Measurements from ENCODE around the gene ESRRA. TPM values are rescaled to one million over a fixed set of nuclear protein-coding genes. Genes with fewer than 3 reads are reported as not detected.
A peak's percentile ranks its signal among the peaks of the same experiment; 100 is the strongest.

The ESRRA gene
- total RNA-seq, 2 experiments from 2014 or later: 33.9 to 35.1 TPM

GRCh38 chr11:64291262-64291751 lies 14.0 kb upstream of the ESRRA start, which contains the start of gene KCNK4:
Gene KCNK4 (plus strand): TSS chr11:64291302. CDS start chr11:64293019, 1,717 bp downstream.
- Mint-ChIP-seq H3K4me1 (peaks cover 6% of the 10 kb centered on the region), H3K9me3 (no peaks in the 10 kb centered on the region), H3K36me3 (no peaks in the 10 kb centered on the region), H3K27ac (peak within 1 kb of the TSS; percentile 48), H3K4me3 (peak within 1 kb of the TSS; percentile 28), H3K27me3 (peaks cover 53% of the 10 kb centered on the region)
- ATAC-seq (ENCODE audit: low read depth): no peak
- POLR2A ChIA-PET: no interaction called here
- no peak for DNase-seq

GRCh38 chr11:64291752-64292459 lies 13.4 kb upstream of the ESRRA start:
- no peak overlapping the region for H3K4me3 Mint-ChIP-seq
- DNase-seq: no peak
- H3K27me3 Mint-ChIP-seq: peaks cover 59% of the 10 kb centered on the region
- H3K36me3 Mint-ChIP-seq: no peaks in the 10 kb centered on the region
- H3K27ac Mint-ChIP-seq: no peak overlapping the region
- H3K9me3 Mint-ChIP-seq: no peaks in the 10 kb centered on the region
- H3K4me1 Mint-ChIP-seq: peaks cover 2% of the 10 kb centered on the region
- ATAC-seq (ENCODE audit: low read depth): peak; percentile 53
- POLR2A ChIA-PET: interaction anchor here (1.2 kb wide), 1 partner anchor 46 kb away, joined by 3 read pairs; no protein-coding TSS in a partner anchor

DNA sequence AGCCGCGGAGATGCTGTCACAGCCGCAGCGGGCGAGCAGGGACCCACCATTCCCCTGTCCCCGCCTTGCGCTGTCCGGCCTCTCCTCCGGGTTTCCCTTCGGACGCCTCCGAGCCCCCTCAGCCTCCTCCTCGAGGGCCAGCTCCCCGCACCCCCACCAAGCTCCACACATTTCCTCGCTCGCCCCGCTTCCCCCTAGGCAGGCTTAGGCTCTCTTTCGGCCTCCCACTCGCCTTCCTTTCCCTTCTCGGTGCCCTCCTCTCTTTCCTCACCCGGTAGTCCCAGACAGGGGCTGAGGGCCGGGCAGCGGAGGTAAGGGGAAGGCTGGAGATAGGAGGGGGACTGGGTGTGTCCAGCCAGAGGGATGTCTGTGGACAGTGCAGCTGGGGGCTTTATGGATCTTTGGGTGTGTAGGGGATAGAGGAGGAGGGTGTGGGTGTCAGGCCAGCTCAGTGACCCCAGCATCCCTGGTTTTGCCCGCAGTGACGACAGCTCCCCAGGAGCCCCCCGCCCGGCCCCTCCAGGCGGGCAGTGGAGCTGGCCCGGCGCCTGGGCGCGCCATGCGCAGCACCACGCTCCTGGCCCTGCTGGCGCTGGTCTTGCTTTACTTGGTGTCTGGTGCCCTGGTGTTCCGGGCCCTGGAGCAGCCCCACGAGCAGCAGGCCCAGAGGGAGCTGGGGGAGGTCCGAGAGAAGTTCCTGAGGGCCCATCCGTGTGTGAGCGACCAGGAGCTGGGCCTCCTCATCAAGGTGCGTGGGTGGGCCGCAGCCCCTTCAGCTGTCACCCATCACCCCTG lies 12.7 kb upstream of the ESRRA start:
- Mint-ChIP-seq H3K36me3 (no peaks in the 10 kb centered on the region), H3K27ac (no peak overlapping the region), H3K9me3 (no peaks in the 10 kb centered on the region), H3K4me1 (peaks cover 2% of the 10 kb centered on the region), H3K4me3 (peak overlapping the region; percentile 54), H3K27me3 (peaks cover 66% of the 10 kb centered on the region)
- DNase-seq: no peak
- no peak for ATAC-seq (ENCODE audit: low read depth)
- POLR2A ChIA-PET: interaction anchor here (0.5 to 1.2 kb wide), 3 partner anchors 21 to 56 kb away, joined by 3 to 6 read pairs (median 3); no protein-coding TSS in a partner anchor

DNA sequence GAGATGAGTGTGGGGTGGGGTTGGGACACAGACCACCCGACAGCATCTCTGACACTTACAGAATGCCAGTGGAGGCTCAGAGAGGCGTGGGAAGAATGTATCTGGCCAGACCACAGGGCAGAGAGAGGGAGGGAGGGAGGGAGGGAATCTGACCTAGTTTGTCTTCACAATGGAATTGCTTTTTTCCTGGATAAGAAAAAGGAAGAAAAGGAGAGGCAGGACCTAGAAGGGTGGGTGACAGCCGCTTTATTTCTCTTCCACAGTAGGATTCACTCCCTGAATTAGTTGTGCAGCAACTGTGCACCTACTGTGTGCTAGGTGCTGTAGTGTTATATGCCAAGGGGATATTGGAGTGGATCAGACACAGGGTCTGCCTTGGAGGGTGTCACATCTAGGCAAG lies 10.6 kb upstream of the ESRRA start:
- POLR2A ChIA-PET: no interaction called here
- H3K27me3 Mint-ChIP-seq: peaks cover 83% of the 10 kb centered on the region
- ATAC-seq (ENCODE audit: low read depth) (no peak), DNase-seq (no peak)
- H3K4me1 Mint-ChIP-seq: peaks cover 4% of the 10 kb centered on the region
- no peak overlapping the region for H3K27ac Mint-ChIP-seq
- H3K36me3 Mint-ChIP-seq: no peaks in the 10 kb centered on the region
- no peaks in the 10 kb centered on the region for H3K9me3 Mint-ChIP-seq
- no peak overlapping the region for H3K4me3 Mint-ChIP-seq

- no peak overlapping the region for H3K27ac Mint-ChIP-seq
- POLR2A ChIA-PET: interaction anchor here (1.4 kb wide), 1 partner anchor 26 kb away, joined by 3 read pairs; no protein-coding TSS in a partner anchor
Observed at GRCh38 chr11:64295760-64296159, 9.6 kb upstream of the ESRRA start.

GRCh38 chr11:64296236-64296635 lies 9.1 kb upstream of the ESRRA start:
- Mint-ChIP-seq H3K4me1 (peaks cover 10% of the 10 kb centered on the region), H3K27me3 (peaks cover 84% of the 10 kb centered on the region), H3K27ac (no peak overlapping the region), H3K4me3 (no peak overlapping the region), H3K9me3 (no peaks in the 10 kb centered on the region), H3K36me3 (no peaks in the 10 kb centered on the region)
- ATAC-seq (ENCODE audit: low read depth): no peak
- DNase-seq: no peak
- POLR2A ChIA-PET: interaction anchor here (1.4 kb wide), 1 partner anchor 26 kb away, joined by 3 read pairs; no protein-coding TSS in a partner anchor

More at GRCh38 chr11:64295760-64296159, 9.6 kb upstream of the ESRRA start:
- peaks cover 9% of the 10 kb centered on the region for H3K4me1 Mint-ChIP-seq
- ATAC-seq (ENCODE audit: low read depth) (no peak), DNase-seq (no peak)
- no peak overlapping the region for H3K4me3 Mint-ChIP-seq
- H3K9me3 Mint-ChIP-seq: no peaks in the 10 kb centered on the region
- peaks cover 83% of the 10 kb centered on the region for H3K27me3 Mint-ChIP-seq
- no peaks in the 10 kb centered on the region for H3K36me3 Mint-ChIP-seq

DNA sequence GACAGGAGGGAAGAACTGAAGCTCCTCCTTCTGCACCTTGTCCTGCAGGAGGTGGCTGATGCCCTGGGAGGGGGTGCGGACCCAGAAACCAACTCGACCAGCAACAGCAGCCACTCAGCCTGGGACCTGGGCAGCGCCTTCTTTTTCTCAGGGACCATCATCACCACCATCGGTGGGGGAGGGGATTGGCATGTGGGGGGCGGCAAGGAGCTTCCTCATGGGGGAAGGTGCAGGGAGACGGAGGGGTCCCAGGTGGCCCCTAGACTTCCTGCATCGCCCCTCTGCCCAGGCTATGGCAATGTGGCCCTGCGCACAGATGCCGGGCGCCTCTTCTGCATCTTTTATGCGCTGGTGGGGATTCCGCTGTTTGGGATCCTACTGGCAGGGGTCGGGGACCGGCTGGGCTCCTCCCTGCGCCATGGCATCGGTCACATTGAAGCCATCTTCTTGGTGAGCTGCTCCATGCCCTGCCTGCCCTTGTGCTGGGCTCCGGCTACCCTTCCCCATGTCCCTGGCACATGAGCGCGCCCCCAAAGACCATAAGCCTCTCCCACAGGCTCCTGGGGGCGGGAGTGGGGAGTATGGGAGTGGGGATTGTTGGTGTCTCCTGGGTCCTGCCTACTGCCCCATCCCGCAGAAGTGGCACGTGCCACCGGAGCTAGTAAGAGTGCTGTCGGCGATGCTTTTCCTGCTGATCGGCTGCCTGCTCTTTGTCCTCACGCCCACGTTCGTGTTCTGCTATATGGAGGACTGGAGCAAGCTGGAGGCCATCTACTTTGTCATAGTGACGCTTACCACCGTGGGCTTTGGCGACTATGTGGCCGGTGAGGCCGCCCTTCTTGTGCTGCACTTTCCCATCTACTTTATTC lies 8.3 kb upstream of the ESRRA start:
- POLR2A ChIA-PET: interaction anchor here (0.6 to 1.4 kb wide), 2 partner anchors 27 to 31 kb away, joined by 3 to 5 read pairs; no protein-coding TSS in a partner anchor
- H3K36me3 Mint-ChIP-seq: no peaks in the 10 kb centered on the region
- DNase-seq (no peak), ATAC-seq (ENCODE audit: low read depth) (no peak)
- peaks cover 92% of the 10 kb centered on the region for H3K27me3 Mint-ChIP-seq
- no peaks in the 10 kb centered on the region for H3K9me3 Mint-ChIP-seq
- H3K4me1 Mint-ChIP-seq: peaks cover 10% of the 10 kb centered on the region
- H3K27ac Mint-ChIP-seq: no peak overlapping the region
- no peak overlapping the region for H3K4me3 Mint-ChIP-seq

GRCh38 chr11:64297699-64298358 lies 7.5 kb upstream of the ESRRA start:
- no peak for ATAC-seq (ENCODE audit: low read depth)
- DNase-seq: no peak
- H3K4me3 Mint-ChIP-seq: no peak overlapping the region
- POLR2A ChIA-PET: interaction anchor here (0.6 to 1.1 kb wide), 2 partner anchors 30 to 66 kb away, joined by 5 read pairs; no protein-coding TSS in a partner anchor
- peaks cover 8% of the 10 kb centered on the region for H3K4me1 Mint-ChIP-seq
- H3K27ac Mint-ChIP-seq: no peak overlapping the region
- H3K9me3 Mint-ChIP-seq: no peaks in the 10 kb centered on the region
- no peaks in the 10 kb centered on the region for H3K36me3 Mint-ChIP-seq
- H3K27me3 Mint-ChIP-seq: peaks cover 88% of the 10 kb centered on the region

GRCh38 chr11:64298966-64299846 lies 6.1 kb upstream of the ESRRA start:
- DNase-seq (no peak), ATAC-seq (ENCODE audit: low read depth) (no peak)
- Mint-ChIP-seq H3K36me3 (no peaks in the 10 kb centered on the region), H3K4me1 (peaks cover 12% of the 10 kb centered on the region), H3K9me3 (no peaks in the 10 kb centered on the region), H3K27ac (no peak overlapping the region), H3K4me3 (peak overlapping the region; percentile 65), H3K27me3 (peaks cover 75% of the 10 kb centered on the region)
- POLR2A ChIA-PET: interaction anchor here (0.7 to 1.1 kb wide), 3 partner anchors 20 to 67 kb away, joined by 5 to 6 read pairs (median 6); no protein-coding TSS in a partner anchor

- H3K27ac Mint-ChIP-seq: no peak within 1 kb of the TSS
- H3K27me3 Mint-ChIP-seq: peaks cover 66% of the 10 kb centered on the region
- H3K9me3 Mint-ChIP-seq: no peaks in the 10 kb centered on the region
- H3K36me3 Mint-ChIP-seq: no peaks in the 10 kb centered on the region
- peak within 1 kb of the TSS; percentile 73 for H3K4me3 Mint-ChIP-seq
- POLR2A ChIA-PET: interaction anchor here (0.9 to 5.2 kb wide), 3 partner anchors 32 to 95 kb away, joined by 3 to 76 read pairs (median 3); partner anchors contain the start of gene FERMT3
- H3K4me1 Mint-ChIP-seq: peaks cover 16% of the 10 kb centered on the region
- ATAC-seq (ENCODE audit: low read depth) (no peak), DNase-seq (no peak)
Observed at GRCh38 chr11:64299847-64300648, 5.3 kb upstream of the ESRRA start, which contains the start of gene CATSPERZ. Gene CATSPERZ (plus strand): TSS chr11:64300358. CDS start chr11:64300411, 53 bp downstream.

All from activated naive CD8-positive, alpha-beta T cell treated with anti-CD3 and anti-CD28 coated beads, Interleukin-2, amount 10 ng/mL, durations not matched to agents 7 days and 5 days (primary cell).